ENCODE results near the gene CD84. TPM values are rescaled to one million over a fixed set of nuclear protein-coding genes. Genes with fewer than 3 reads are reported as not detected.
A peak's percentile ranks its signal among the peaks of the same experiment; 100 is the strongest.

The CD84 gene
- total RNA-seq, 2 experiments from 2014 or later = 22.2 to 23.4 TPM

DNA sequence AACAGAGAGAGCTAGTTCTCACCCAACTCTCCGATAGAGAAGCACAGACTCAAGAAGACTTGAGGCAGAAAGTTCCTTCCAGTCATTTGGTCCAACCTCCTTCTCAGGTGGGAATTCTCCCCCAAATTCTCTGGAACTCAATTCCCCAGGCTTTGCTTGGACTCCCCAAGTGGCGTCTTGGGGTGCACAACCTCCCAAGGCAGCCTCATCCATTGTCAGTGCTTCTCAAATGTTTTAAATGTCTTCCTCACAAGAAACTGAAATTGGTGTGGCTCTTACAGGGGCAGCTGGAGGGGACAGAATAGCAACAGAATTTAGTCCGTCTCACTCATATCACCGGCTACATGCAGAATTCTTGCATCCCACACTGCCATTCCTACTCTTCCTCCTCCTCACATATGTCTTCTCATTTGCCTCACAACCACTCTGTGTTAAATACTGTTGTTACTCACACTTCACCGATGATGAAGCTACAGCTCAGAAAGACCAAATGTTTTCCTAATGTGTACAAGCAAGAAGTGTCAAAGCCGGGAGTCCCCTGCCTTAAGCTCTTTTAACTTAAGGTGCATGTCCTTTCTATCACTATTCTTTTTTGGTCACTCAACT lies 33.4 kb upstream of the CD84 start:
- H3K9me3 ChIP-seq (ENCODE audit: low read length) = peaks cover 10% of the 10 kb centered on the region; the same call in 1 of the 2 replicates
- no peak overlapping the region for H3K4me2 ChIP-seq (ENCODE audit: low read length)
- BruUV-seq (replicated peaks) = no TSS peak
- no peaks in the 10 kb centered on the region for H3K79me2 ChIP-seq (ENCODE audit: insufficient read depth, low read depth, low read length)
- H4K20me1 ChIP-seq (ENCODE audit: insufficient read depth, low read length) = no peaks in the 10 kb centered on the region
- ChIA-PET CTCF (ENCODE audit: unreplicated experiment) (no interaction called here), POLR2A (interaction anchor here (0.7 to 1.4 kb wide), 3 partner anchors 39 to 62 kb away, joined by 3 to 5 read pairs (median 4); no protein-coding TSS in a partner anchor)
- H3K4me1 ChIP-seq (ENCODE audit: insufficient read depth, low read length, poor library complexity, severe bottlenecking) = peaks cover 45% of the 10 kb centered on the region
- no peaks in the 10 kb centered on the region for H3K9me2 ChIP-seq (ENCODE audit: insufficient read depth, low read length)
- no peak overlapping the region for H2AFZ ChIP-seq (ENCODE audit: low read length)
- H3K27ac ChIP-seq (ENCODE audit: low read depth, low read length, poor library complexity, severe bottlenecking) = no peak overlapping the region
- TF ChIP-seq, protein P1, sequence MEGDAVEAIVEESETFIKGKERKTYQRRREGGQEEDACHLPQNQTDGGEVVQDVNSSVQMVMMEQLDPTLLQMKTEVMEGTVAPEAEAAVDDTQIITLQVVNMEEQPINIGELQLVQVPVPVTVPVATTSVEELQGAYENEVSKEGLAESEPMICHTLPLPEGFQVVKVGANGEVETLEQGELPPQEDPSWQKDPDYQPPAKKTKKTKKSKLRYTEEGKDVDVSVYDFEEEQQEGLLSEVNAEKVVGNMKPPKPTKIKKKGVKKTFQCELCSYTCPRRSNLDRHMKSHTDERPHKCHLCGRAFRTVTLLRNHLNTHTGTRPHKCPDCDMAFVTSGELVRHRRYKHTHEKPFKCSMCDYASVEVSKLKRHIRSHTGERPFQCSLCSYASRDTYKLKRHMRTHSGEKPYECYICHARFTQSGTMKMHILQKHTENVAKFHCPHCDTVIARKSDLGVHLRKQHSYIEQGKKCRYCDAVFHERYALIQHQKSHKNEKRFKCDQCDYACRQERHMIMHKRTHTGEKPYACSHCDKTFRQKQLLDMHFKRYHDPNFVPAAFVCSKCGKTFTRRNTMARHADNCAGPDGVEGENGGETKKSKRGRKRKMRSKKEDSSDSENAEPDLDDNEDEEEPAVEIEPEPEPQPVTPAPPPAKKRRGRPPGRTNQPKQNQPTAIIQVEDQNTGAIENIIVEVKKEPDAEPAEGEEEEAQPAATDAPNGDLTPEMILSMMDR (conservative IDR thresholded peaks at IDR 0.05; ENCODE audit: low read length) = no peak
- no peak for TF ChIP-seq EZH2phosphoT487 (IDR thresholded peaks at IDR 0.05; ENCODE audit: borderline replicate concordance, low read depth, low read length)
- intact Hi-C loops (cut with micrococcal nuclease; ENCODE audit: unreplicated experiment) = loop anchor here (10.0 kb wide), 1 partner anchor 342 kb away; the partner anchor contains the start of gene ITLN2
- DNase-seq (ENCODE audit: low spot score) = no peak
- no peaks in the 10 kb centered on the region for H3K36me3 ChIP-seq (ENCODE audit: insufficient read depth, low read length)
- H3K4me3 ChIP-seq (ENCODE audit: low read depth, low read length, poor library complexity, severe bottlenecking) = no peak overlapping the region

DNA sequence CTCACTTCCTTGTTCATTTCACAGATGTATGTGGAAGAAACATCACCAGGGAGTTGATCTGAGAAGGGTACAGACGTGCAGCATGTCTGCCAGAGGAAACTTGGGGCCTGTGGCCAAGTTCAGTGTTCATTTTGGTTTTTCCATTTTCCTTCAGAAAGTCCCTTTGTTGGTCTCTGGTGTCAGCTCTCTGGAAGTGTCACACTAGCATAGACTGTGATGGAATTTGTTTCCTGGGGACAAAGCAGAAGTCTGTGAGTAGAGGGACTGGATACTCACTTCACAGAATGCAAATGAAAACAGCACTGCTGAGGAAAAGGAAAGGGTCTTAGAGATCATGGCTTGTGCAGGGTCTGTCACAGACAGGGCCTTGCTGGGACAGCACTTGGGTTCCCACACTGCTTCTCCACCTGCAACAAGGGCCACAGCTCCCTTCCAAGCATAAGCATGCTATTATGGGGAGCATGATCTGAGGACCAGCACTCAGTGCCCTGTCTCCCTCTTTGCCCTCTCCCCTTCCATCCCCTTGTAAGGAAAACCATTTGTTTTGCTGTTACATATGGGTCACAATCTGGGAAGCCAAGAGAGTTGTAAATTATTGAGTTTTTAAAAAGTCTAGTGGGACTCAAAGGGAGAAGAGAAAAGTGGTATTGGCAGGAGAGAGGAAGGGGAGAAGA lies 31.4 kb upstream of the CD84 start:
- intact Hi-C loops (cut with micrococcal nuclease; ENCODE audit: unreplicated experiment) = loop anchor here (10.0 kb wide), 1 partner anchor 344 kb away; the partner anchor contains the start of gene ITLN2
- ChIA-PET CTCF (ENCODE audit: unreplicated experiment) (interaction anchor here (1.7 kb wide), 1 partner anchor 65 kb away, joined by 5 read pairs; no protein-coding TSS in a partner anchor), POLR2A (interaction anchor here (0.9 to 2.7 kb wide), 5 partner anchors 8 to 181 kb away, joined by 3 to 17 read pairs (median 6); no protein-coding TSS in a partner anchor)
- Histone ChIP-seq H3K9me3 (ENCODE audit: low read length) (peaks cover 1% of the 10 kb centered on the region; the same call in 1 of the 2 replicates), H4K20me1 (ENCODE audit: insufficient read depth, low read length) (no peaks in the 10 kb centered on the region), H3K9me2 (ENCODE audit: insufficient read depth, low read length) (no peaks in the 10 kb centered on the region), H3K4me1 (ENCODE audit: insufficient read depth, low read length, poor library complexity, severe bottlenecking) (peaks cover 54% of the 10 kb centered on the region), H3K4me3 (ENCODE audit: low read depth, low read length, poor library complexity, severe bottlenecking) (no peak overlapping the region), H3K27ac (ENCODE audit: low read depth, low read length, poor library complexity, severe bottlenecking) (no peak overlapping the region), H3K4me2 (ENCODE audit: low read length) (peak overlapping the region; percentile 9; the same call in 1 of the 2 replicates), H3K79me2 (ENCODE audit: insufficient read depth, low read depth, low read length) (no peaks in the 10 kb centered on the region), H3K36me3 (ENCODE audit: insufficient read depth, low read length) (no peaks in the 10 kb centered on the region), H2AFZ (ENCODE audit: low read length) (peak overlapping the region; percentile 58; the same call in 1 of the 2 replicates)
- no TSS peak for BruUV-seq (replicated peaks)
- DNase-seq (ENCODE audit: low spot score) = no peak
- TF ChIP-seq, protein P1 (conservative IDR thresholded peaks at IDR 0.05; ENCODE audit: low read length) = no peak
- TF ChIP-seq EZH2phosphoT487 (IDR thresholded peaks at IDR 0.05; ENCODE audit: borderline replicate concordance, low read depth, low read length) = no peak

Data from OCI-LY7 (cell line).